AG20443 (cell line): ENCODE measurements around the gene GLDC.
"Not testable (repeated sequence)": the region's sequence is repeated elsewhere in the genome, so short reads cannot be mapped to it uniquely, and the experiment has no call there.

ENCODE experiments used
- DNase-seq: peaks from one replicate; pipeline ENCODE4 v3.0.0; 2012; ENCODE audit warnings: low spot score, mixed read lengths

GLDC gene

DNA sequence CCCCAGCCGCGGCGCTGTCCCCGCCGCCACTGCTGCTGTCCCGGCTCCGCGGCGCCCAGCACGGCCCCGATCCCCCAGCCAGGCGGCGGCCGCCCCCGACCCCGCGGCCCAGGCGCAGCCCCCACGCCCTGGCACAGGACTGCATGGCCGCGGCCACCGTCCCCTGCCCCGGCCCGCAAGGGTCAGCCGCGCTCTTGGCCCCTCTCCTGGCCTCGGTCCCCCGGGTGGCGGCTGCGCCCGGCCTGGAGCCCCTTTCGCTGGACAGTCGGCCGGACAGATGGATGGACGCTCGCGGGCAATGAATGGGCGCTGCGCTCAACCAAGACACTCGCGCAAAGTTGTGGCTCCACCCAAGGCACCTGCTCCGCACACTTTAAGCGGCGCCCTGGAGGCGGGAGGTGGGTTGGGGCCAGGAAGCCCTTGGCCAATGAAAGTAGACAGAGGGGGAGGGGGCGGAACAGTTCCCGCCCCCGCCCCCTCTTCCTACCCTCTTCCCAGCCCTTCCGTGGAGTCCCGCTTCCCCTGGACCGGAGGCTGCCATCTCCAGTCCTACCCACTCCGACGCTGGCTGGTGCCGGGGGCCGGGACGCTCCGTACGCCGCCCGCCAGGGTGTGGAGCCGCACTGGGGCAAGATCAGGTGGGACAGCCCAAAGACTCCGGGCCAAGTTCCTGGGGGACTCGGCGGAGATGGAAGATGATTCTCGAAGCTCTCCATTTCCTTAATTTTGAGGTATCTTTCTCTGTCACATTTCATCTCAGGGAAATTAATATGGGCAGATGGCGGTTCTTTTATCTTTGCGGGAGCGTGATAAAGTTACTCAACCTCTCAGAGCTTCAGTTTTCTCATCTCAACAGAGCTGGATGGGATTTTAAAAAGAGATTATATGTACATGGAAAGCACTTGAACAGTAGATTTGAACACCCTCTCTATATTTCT lies at the start of gene GLDC:
TSS of gene GLDC (minus strand) at position 375 of the 938 bp plus-strand sequence. CDS start at position 145, 230 bp downstream.
- peak; percentile 32 for DNase-seq

DNA sequence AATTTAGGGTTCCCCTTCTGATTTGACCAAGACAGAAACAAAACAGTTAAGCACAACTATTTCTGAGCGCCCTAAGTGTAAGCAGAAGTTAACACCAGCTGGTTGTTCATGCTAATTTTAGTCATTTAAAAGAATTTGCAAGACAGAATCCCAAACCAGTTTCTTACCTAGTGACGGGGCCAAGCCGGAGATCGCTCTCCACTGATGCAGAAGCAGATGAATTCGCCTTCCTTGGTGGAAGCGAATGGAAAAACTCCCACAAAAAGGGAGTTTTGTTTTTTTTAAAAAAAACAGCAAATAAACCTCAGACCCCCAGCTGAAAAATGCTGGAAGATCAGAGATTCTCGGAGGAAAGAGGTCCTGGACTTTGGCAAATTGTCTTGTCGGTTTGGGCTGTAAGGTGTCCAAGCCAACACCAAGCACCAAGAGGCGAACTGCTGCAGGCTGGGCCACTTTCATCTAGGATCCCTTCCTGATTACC lies 47.4 kb upstream of the GLDC start:
- DNase-seq, result no peak

DNA sequence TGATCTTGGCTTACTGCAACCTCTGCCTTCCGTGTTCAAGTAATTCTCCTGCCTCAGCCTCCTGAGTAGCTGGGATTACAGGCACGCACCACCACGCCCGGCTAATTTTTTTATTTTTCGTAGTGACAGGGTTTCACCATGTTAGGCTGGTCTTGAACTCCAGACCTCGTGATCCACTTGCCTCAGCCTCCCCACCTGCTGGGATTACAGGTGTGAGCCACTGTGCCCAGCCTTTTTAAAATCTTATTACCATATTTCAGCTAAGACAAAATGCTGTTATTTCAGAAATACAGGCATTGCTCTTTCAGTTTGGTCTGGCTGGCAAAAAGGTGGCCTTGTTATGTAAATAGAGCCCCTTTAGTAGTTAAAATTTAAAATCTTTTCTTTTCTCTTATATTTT lies 46.9 kb upstream of the GLDC start:
- DNase-seq, result no peak

DNA sequence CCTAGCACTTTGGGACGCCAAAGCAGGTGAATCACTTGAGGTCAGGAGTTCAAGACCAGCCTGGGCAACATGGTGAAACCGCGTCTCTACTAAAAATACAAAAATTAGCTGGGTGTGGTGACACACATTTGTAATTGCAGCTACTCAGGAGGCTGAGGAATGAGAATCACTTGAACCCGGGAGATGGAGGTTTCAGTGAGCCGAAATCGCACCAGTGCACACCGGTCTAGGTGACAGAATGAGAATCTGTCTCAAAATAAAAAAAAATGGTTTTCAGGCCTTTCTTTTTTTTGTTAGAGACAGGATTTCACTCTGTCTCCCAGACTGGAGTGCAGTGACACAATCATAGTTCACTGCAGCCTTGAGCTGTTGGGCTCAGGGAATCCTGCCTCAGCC lies 45.1 kb upstream of the GLDC start:
- not testable (repeated sequence) for DNase-seq

DNA sequence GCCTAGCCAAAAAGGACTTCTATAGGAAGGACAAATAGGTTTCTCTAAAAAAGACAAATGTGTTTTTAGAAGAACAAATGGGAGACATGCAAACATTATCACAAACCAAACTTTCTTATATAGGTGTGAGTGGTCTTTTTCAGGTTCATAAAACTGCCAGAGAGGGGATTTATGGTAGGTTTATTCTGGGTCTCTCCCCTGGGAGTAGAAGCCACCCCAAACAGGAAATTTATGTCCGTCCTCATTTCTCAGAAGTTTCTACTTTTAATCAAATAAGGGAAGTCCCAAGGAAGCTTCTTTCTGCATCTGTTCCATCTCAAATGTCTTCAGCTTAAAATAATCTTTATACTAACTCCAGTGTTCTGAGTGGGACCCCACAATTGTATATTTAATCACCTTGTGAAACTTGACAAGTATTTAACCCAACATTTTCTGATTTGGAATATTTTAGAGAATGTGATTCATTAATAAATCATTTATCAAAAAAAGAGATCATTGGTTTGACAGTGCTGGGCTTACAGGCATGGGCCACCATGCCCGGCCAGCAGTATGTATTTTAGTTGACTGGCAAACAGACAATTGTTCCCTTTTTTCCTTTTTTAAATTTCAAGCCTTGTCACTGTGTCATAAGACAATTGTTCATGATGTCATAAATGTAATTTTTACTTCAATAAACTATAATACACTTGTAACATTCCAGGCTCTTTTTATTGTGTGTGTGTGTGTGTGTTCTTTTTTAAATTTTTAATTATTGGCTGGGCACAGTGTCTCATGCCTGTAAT lies 44.6 kb upstream of the GLDC start:
- DNase-seq, result no peak

DNA sequence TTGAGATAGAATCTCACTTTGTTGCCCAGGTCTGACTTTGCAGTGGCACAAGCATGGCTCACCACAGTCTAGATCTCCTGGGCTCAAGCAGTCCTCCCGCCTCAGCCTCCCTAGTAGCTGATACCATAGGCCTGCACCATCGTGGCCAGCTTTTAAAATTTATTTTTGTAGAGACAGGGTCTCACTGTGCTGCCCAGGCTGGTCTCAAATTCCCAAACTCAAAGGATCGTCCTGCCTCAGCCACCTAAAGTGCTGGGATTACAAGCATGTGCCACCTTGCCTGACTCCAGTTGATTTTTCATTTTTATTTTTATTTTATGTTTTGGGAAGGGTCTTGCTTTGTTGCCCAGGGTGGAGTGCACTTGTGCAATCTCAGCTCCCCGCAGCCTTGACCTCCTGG lies 41.7 kb upstream of the GLDC start:
- DNase-seq, result no peak

DNA sequence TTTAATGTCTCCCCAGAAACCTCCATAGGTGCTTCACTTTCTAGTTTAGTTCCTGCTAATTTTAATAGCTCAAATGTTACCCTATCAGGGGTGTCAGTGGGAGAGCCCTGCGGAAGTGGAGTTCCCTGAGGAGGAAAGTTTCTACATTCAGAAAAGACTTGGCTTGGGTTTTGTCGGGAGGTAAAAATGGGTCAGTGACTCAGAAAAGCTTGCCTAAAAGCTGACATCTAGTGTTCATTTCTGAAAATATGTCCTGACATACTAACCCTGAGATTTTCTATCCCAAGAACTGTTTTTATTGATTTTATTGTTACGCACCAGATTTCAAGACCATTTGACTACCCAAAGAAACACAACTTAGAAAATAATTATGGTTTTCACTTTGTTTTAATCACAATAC lies 40.9 kb upstream of the GLDC start:
- peak; percentile 42 for DNase-seq

DNA sequence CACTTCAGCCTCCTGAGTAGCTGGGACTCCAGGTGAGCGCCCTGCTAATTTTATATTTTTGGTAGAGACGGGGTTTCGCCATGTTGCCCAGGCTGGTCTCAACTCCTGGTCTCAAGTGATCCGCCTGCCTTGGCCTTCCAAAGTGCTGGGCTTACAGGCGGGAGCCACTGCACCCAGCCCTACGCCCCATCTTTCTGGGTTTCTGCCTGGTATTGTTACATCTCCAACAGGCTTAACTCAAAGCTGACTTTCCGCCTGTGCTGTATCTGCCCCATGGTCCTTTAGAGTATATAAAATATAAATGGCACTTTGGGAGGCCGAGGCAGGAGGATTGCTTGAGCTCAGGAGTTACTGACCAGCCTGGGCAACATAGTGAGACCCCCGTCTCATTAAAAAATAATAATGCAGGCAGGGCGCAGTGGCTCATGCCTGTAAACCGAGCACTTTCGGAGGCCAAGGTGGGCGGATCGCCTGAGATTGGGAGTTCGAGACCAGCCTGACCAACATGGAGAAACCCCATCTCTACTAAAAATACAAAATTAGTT lies 36.5 kb upstream of the GLDC start:
- DNase-seq, result no peak

DNA sequence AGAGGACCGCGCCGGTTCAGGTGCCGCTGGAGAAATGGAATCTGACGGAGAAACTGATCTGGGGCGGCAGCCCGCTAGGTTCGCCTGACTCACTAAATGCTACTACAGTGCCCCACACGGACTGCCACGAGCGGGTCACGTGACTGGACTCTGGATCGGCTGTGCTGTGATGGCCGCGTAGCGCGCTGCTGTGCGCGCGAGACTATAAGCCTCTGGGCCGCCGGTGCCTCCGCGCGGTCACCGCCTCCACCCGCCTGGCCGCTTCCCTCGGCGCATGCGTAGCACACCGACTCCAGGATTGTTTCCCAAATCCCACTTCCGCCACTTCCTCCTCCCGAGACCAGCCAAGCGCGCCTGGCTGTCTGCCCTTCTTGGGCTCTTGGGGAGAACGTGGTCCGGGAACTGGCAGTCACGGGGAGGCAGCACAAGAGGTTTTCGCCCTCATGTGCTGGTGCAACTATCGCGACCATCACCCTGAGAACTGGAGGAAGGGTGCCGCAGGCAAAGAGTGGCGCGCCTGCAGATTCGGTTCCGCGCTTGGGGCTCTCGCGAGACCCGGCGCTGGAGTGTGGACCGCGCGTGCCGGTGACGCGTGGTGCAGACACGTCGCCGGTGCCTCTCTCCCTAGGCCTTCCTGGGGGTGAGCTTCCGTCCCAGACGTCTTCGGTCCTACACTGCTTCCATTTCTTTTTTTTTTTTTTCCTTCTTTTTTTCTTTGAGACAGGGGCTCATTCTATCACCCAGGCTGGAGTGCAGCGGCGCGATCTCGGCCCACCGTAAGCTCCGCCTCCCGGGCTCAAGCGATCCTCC lies 35.8 kb upstream of the GLDC start:
- DNase-seq, result peak; percentile 100

DNA sequence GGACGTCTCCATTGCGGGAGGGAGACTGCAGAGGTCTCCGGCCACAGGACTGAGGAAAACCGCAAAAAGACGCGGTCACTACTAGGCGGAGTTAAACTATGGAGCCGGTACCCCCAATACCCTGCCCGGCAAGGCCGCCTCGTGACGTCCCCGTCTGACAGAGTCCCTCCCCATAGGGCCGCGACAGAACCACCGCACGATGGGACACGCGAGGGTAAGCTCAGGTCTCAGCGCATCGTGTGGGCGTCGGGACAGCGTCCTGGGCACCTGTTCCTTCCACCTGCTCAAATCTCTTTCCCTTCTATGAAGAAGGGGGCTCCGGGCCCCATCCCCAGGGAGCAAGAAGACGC lies 35.2 kb upstream of the GLDC start:
- DNase-seq, result peak; percentile 56

DNA sequence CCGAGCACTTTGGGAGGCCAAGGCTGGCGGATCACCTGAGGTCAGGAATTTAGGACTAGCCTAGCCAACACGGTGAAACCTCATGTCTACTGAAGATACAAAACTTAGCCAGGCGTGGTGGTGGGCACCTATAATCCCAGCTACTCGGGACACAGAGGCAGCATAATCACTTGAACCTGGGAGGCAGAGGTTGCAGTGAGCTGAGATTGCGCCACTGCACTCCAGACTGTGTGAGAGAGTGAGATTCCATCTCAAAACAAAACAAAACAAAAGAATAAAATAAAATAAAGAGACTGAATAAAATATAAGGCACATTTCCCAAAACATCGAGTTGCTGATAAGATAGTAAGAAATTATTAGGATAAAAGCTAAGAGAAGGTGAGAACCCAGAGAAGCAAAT lies 32.3 kb upstream of the GLDC start:
- no peak for DNase-seq

DNA sequence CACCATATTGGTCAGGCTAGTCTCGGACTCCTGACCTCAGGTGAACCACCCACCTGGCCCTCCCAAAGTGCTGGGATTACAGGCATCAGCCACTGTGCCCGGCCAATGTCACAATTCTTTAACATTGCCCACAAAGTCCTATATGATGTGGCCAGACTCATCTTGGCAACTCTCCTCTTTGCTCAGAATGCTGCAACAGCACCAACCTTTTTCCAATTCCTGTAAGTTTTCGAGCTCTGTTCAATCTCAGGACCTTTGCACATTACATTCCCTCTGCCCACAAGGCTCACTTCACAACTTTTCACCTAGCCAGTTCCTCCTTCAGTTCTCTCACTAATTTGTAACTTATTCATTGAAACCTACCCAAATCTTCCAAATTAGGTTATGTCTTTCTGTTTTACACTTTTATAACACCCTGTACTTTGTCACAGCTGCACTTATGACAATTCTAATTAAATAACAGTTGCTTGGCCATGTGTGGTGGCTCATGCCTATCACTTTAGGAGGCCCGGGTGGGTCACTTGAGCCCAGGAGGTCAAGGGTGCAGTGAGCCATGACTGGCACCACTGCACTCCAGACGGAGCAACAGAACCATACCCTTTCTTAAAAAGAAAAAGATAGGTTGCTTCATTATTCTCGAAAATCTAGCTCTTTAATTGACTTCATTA lies 30.9 kb upstream of the GLDC start:
- DNase-seq, result no peak

DNA sequence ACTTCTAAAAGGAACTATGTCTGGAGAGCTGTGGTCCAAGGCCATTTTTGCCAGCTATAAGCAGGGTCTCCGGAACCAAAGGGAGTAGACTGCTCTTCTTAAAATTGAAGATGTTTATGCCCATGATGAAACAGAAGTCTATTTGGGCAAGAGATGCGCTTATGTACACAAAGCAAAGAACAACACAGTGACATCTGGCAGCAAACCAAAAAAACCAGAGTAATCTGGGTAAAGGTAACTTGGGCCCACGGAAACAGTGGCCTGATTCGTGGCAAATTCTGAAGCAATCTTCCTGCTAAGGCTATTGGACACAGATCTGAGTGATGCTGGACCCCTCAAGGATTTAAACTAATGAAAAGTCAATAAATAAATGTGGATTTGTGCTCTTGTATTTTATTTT lies 29.7 kb upstream of the GLDC start:
- DNase-seq, result no peak

DNA sequence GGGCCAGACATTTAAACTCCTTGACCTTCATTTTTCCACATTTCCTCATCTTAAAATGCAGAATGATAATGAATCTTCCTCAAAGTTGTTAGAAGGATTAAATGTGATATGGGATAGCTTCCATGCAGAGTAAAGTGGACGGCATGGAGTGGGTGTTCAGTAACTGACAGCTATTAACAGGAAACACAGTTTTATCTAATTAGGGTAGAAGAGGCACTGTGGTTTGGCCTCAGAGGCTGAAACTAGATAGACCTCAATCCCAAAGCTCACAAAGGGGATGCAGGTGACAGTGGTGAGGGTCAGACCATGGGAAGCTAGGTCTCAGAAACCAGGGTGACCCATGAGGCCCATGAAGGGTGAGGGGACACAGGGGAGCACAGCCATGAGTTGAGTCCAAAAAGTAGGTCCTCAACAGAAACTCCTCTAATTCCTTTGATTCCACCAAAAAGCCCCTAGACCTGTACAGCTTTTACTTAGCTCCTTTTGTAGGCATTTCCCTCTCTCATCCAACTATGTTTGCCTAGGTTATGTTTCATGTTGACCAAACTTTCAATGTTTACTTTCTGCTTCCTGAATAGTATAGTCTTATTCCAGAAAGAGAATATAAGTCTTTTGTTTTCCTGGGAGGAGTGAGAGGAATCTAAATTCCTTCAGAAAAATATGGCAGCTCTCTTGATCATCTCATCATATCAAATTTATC lies 27.9 kb upstream of the GLDC start:
- no peak for DNase-seq

DNA sequence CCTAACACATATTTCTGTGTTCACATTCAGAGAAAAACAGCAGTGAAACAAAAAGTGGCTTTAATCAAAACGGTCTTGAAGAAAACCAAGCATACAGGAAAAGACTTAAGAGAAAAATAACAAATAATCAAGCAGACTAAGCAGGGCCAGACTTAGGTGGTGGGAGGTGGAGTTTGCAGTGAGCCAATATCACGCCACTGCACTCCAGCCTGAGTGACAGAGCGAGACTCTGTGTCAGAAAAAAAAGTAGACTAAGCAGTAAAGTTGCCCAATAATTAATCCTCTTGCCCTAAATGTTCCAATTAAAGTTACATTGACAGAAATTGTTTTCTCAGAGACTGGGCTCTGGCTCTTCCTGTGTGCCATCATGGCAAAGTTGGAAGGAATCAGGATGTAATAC lies 26.6 kb upstream of the GLDC start:
- no peak for DNase-seq

DNA sequence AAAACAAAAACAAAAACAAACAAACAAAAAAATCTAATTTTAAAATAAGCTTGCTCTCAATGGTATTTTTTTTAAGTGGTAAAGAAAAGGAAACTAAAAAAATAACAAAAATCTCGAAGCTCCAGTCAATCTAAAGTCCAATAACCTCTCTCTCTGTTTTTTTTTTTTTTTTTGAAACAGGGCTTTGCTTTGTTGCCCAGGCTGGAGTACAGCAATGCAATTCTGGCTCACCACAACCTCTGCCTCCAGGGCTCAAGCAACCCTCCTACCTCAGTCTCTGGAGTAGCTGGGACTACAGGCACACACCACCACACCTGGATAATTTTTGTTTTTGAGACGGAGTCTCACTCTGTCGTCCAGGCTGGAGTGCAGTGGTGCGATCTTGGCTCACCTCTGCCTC lies 25.9 kb upstream of the GLDC start:
- no peak for DNase-seq

DNA sequence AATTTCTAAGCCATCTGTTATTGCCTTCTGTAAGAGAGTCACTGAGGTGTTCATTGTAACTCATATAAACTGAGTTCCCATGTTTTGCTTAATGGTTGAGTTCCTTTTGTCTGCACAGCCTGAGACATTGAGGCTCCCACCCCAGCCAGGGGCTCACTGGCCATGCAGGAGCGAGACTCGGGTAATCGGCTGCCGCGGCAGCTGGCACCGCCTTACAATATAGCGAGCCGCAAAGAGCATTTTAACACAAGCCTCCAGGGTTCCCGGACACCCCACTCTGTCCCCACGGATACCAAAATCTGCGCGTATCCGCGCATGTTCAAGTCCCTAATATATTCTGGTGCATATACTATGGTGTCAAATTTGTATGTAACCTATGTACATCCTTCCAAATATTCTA lies 24.4 kb upstream of the GLDC start:
- DNase-seq, result no peak

DNA sequence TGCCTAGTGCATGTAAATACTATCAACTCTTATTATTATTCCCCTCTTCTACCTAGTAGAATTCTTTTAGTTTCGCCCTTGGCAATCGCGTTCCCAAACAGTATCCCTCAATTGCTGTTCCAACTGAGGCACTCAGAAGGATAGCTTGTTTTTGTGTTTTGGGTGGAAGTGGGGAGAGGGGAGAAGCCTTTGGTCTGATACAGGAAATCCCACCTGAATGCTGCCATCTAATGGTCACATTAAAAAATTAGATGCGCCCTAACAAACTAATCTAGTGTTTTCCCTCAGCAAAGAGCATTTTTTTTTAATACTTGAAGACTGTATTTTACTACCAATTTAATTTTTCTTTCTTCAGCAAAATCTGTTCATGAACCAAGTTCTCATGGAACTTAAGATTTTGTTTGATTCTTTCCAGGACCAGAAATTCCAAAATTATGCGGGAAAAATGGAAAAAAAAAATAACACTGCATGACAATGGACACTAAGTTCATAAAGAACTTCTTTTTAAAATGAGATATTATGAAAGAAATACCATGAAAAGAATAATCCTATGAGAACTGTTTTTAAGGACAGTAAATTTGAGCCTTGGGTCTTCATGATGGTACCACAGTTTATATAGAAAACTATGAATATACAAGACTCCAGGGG lies 22.2 kb upstream of the GLDC start:
- peak; percentile 52 for DNase-seq

DNA sequence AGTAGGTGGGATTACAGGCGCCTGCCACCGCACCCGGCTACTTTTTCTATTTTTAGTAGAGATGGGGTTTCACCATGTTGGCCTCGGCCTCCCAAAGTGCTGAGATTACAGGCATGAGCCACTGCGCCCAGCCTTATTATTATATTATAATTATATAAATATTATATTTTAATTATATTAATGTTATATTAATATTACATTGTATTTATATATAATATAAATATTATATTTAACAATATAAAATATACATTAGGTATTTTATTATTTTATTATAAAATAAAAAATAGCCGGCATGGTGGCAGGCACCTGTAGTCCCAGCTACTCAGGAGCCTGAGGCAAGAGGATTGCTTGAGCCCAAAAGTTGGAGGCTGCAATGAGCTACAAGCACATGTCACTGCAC lies 21.6 kb upstream of the GLDC start:
- no peak for DNase-seq

DNA sequence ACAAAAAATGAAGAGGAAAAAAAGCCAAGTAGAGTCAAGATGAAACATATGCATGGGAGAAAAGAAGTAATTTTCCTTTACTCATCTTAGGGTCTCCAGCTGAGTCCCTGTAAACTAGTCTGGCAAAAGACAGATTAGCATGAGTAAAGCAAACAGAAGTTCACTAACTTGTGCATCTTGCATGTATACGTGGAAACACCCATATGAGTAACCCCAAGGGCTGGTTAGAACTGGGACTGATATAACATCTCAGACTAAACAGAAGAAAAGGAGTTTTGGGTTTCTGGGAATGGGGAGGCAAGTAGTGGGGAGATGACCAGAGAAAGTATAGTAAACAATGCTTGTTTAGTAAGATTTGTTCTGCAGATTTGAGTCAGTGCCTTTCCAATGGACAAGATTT lies 20.1 kb upstream of the GLDC start:
- DNase-seq, result no peak
